CD8-positive, alpha-beta memory T cell (primary cell): ENCODE measurements around the gene SLC25A10. TPM values are rescaled to one million over a fixed set of nuclear protein-coding genes. Genes with fewer than 3 reads are reported as not detected.

ENCODE experiments used
- CTCF ChIA-PET: fragments of 350-600 bp; sonication (Branson Sonifier 250); formaldehyde crosslinking; loops from one replicate; lab custom pipeline; 2021; ENCODE audit warnings: antibody characterized with exemption; lab: Charles Lee
- POLR2A ChIA-PET: fragments of 350-600 bp; sonication (Branson Sonifier 250); formaldehyde crosslinking; loops from one replicate; lab custom pipeline; 2021; ENCODE audit warnings: antibody characterized with exemption; lab: Charles Lee
- DNase-seq, 5 donors: peaks; one replicate each; pipeline versions ENCODE4 v3.0.0 to v3.0.0-alpha.2; 2020 to 2022; ENCODE audit warnings: mixed read lengths in 1 of 5
- H3K27ac ChIP-seq: one replicate; pipeline ENCODE4 v1.7.0; 2013; ENCODE audit warnings: low read depth, mild to moderate bottlenecking, low read length, moderate library complexity
- H3K27me3 ChIP-seq: 2 replicates; pipeline ENCODE4 v1.7.0; 2013; ENCODE audit warnings: low read length, mild to moderate bottlenecking; ENCODE audit not compliant: insufficient read depth, poor library complexity, severe bottlenecking
- H3K36me3 ChIP-seq: 2 replicates; pipeline ENCODE4 v1.7.0; 2013; ENCODE audit warnings: mild to moderate bottlenecking, low read length, moderate library complexity; ENCODE audit not compliant: insufficient read depth
- H3K4me1 ChIP-seq: 2 replicates; pipeline ENCODE4 v1.7.0; 2013; ENCODE audit warnings: mild to moderate bottlenecking, low read length, moderate library complexity; ENCODE audit not compliant: insufficient read depth
- H3K4me3 ChIP-seq: 2 replicates; pipeline ENCODE4 v1.7.0; 2013; ENCODE audit warnings: mild to moderate bottlenecking, low read length
- H3K9me3 ChIP-seq: 2 replicates; pipeline ENCODE4 v1.7.0; 2013; ENCODE audit warnings: mild to moderate bottlenecking, low read length
- H3K27ac Mint-ChIP-seq, 8 donors: one replicate each; pipeline ENCODE4 v1.8.0; 2020 to 2021; ENCODE audit warnings: mixed read lengths in 8 of 8, mild to moderate bottlenecking in 6 of 8, inconsistent platforms in 3 of 8, moderate library complexity in 3 of 8
- H3K27me3 Mint-ChIP-seq, 2 donors: one replicate each; pipeline ENCODE4 v1.8.0; 2020 to 2021; ENCODE audit warnings: mixed read lengths in 2 of 2, mild to moderate bottlenecking in 1 of 2, moderate library complexity in 1 of 2
- H3K36me3 Mint-ChIP-seq, 3 donors: one replicate each; pipeline ENCODE4 v1.8.0; 2020 to 2021; ENCODE audit warnings: mixed read lengths in 3 of 3, inconsistent platforms in 1 of 3, mild to moderate bottlenecking in 1 of 3
- H3K4me1 Mint-ChIP-seq, 3 donors: one replicate each; pipeline ENCODE4 v1.8.0; 2020 to 2021; ENCODE audit warnings: mixed read lengths in 3 of 3, inconsistent platforms in 1 of 3, mild to moderate bottlenecking in 1 of 3
- H3K4me3 Mint-ChIP-seq, 7 donors: one replicate each; pipeline ENCODE4 v1.8.0; 2020 to 2021; ENCODE audit warnings: mixed read lengths in 7 of 7, mild to moderate bottlenecking in 6 of 7, moderate library complexity in 4 of 7, inconsistent platforms in 2 of 7
- H3K9me3 Mint-ChIP-seq, 5 donors: one replicate each; pipeline ENCODE4 v1.8.0; 2020 to 2022; ENCODE audit warnings: mixed read lengths in 5 of 5, mild to moderate bottlenecking in 3 of 5, moderate library complexity in 2 of 5, inconsistent platforms in 1 of 5
- polyA plus RNA-seq: library from polyadenylated mRNA; unstranded; fragments of 300-500 nt; fragmentation: Illumina TruSeq; gene quantifications from one replicate; pipeline ENCODE4 v1.2.3, GENCODE V29; 2021
- total RNA-seq, 2 experiments: library from RNA; stranded (reverse); gene quantifications; one replicate each; pipeline ENCODE4 v1.2.3, GENCODE V29; 2021

The SLC25A10 gene
- total and polyA plus RNA-seq, 3 experiments from 2014 or later = 4.9 to 34.7 (median 34.1) TPM

GRCh38 chr17:81702934-81703746 is 8.9 kb upstream of the SLC25A10 start, which contains the start of gene MRPL12:
Gene MRPL12 (plus strand): TSS chr17:81703367. CDS start chr17:81703502, 135 bp downstream.
- H3K4me3 Mint-ChIP-seq = peak within 1 kb of the TSS; percentile 85 to 99 (median 90)
- peaks cover 31% of the 10 kb centered on the region for H3K4me1 ChIP-seq
- no peaks in the 10 kb centered on the region for H3K27me3 Mint-ChIP-seq
- peaks cover 19 to 41% (median 23%) of the 10 kb centered on the region in 3 donors for H3K4me1 Mint-ChIP-seq
- H3K36me3 Mint-ChIP-seq = peaks cover 0 to 57% (median 4%) of the 10 kb centered on the region in 3 donors
- H3K9me3 Mint-ChIP-seq = no peaks in the 10 kb centered on the region
- H3K27ac Mint-ChIP-seq = peak within 1 kb of the TSS; percentile 94 to 98 (median 96)
- H3K27ac ChIP-seq = peak within 1 kb of the TSS; percentile 91
- peak within 1 kb of the TSS; percentile 63 for H3K4me3 ChIP-seq
- peaks cover 11% of the 10 kb centered on the region for H3K36me3 ChIP-seq
- H3K27me3 ChIP-seq = no peaks in the 10 kb centered on the region
- ChIA-PET POLR2A (interaction anchor here (1.0 to 2.8 kb wide), 8 partner anchors 8 to 320 kb away, joined by 3 to 38 read pairs (median 4); partner anchors contain the start of genes ARHGDIA, ARL16, CENPX and HGS), CTCF (interaction anchor here (1.4 to 2.2 kb wide), 2 partner anchors 19 to 335 kb away, joined by 3 to 12 read pairs; partner anchors contain the start of genes ARL16, DCXR and HGS)
- H3K9me3 ChIP-seq = no peaks in the 10 kb centered on the region
- DNase-seq = peak; percentile 84 to 92 (median 85)

GRCh38 chr17:81703747-81704654 is 8.1 kb upstream of the SLC25A10 start:
- Mint-ChIP-seq H3K4me1 (peaks cover 19 to 38% (median 23%) of the 10 kb centered on the region in 3 donors), H3K4me3 (peak overlapping the region; percentile 73 to 90 (median 83))
- H3K27me3 ChIP-seq = no peaks in the 10 kb centered on the region

GRCh38 chr17:81705518-81706231 is 6.4 kb upstream of the SLC25A10 start:
- H3K9me3 Mint-ChIP-seq = no peaks in the 10 kb centered on the region
- H3K4me3 Mint-ChIP-seq = peak overlapping the region in 6 of 7 donors; percentile 8 to 54 (median 36)
- peaks cover 37% of the 10 kb centered on the region for H3K4me1 ChIP-seq
- no peaks in the 10 kb centered on the region for H3K27me3 Mint-ChIP-seq
- H3K4me3 ChIP-seq = no peak overlapping the region
- H3K4me1 Mint-ChIP-seq = peaks cover 25 to 43% (median 26%) of the 10 kb centered on the region in 3 donors
- no peaks in the 10 kb centered on the region for H3K9me3 ChIP-seq
- DNase-seq = no peak
- H3K27ac ChIP-seq = no peak overlapping the region
- peaks cover 0 to 46% (median 4%) of the 10 kb centered on the region in 3 donors for H3K36me3 Mint-ChIP-seq
- peaks cover 11% of the 10 kb centered on the region for H3K36me3 ChIP-seq
- H3K27ac Mint-ChIP-seq = peak overlapping the region in 4 of 8 donors; percentile 8 to 69 (median 39)
- H3K27me3 ChIP-seq = no peaks in the 10 kb centered on the region
- ChIA-PET CTCF (no interaction called here), POLR2A (interaction anchor here (0.6 kb wide), 1 partner anchor 21 kb away, joined by 5 read pairs; no protein-coding TSS in a partner anchor)

More at GRCh38 chr17:81703747-81704654, 8.1 kb upstream of the SLC25A10 start:
- Mint-ChIP-seq H3K9me3 (no peaks in the 10 kb centered on the region), H3K36me3 (peaks cover 0 to 50% (median 4%) of the 10 kb centered on the region in 3 donors), H3K27ac (peak overlapping the region; percentile 77 to 96 (median 90)), H3K27me3 (no peaks in the 10 kb centered on the region)
- peak in 1 of 5 donors; percentile 28 for DNase-seq
- H3K27ac ChIP-seq = peak overlapping the region; percentile 91
- CTCF ChIA-PET = interaction anchor here (2.2 kb wide), 1 partner anchor 19 kb away, joined by 12 read pairs; the partner anchor contains the start of genes ARL16 and HGS
- peaks cover 11% of the 10 kb centered on the region for H3K36me3 ChIP-seq
- H3K4me3 ChIP-seq = peak overlapping the region; percentile 63
- peaks cover 31% of the 10 kb centered on the region for H3K4me1 ChIP-seq
- H3K9me3 ChIP-seq = no peaks in the 10 kb centered on the region
- POLR2A ChIA-PET = interaction anchor here (1.0 to 2.8 kb wide), 5 partner anchors 7 to 319 kb away, joined by 3 to 38 read pairs (median 4); partner anchors contain the start of genes ARHGDIA, ARL16, CENPX and HGS

GRCh38 chr17:81706232-81706611 is 5.9 kb upstream of the SLC25A10 start:
- ChIA-PET POLR2A (no interaction called here), CTCF (no interaction called here)
- H3K4me3 Mint-ChIP-seq = peak overlapping the region in 4 of 7 donors; percentile 1 to 54 (median 18)
- H3K4me3 ChIP-seq = no peak overlapping the region
- no peaks in the 10 kb centered on the region for H3K27me3 Mint-ChIP-seq
- H3K9me3 Mint-ChIP-seq = no peaks in the 10 kb centered on the region
- peaks cover 0 to 41% (median 4%) of the 10 kb centered on the region in 3 donors for H3K36me3 Mint-ChIP-seq
- peaks cover 37% of the 10 kb centered on the region for H3K4me1 ChIP-seq
- no peak overlapping the region for H3K27ac ChIP-seq
- peaks cover 11% of the 10 kb centered on the region for H3K36me3 ChIP-seq
- peaks cover 24 to 43% (median 30%) of the 10 kb centered on the region in 3 donors for H3K4me1 Mint-ChIP-seq
- H3K27me3 ChIP-seq = no peaks in the 10 kb centered on the region
- DNase-seq = no peak
- H3K9me3 ChIP-seq = no peaks in the 10 kb centered on the region
- H3K27ac Mint-ChIP-seq = peak overlapping the region in 1 of 8 donors; percentile 69

- H3K4me1 Mint-ChIP-seq = peaks cover 22 to 40% (median 30%) of the 10 kb centered on the region in 3 donors
- Histone ChIP-seq H3K9me3 (no peaks in the 10 kb centered on the region), H3K27ac (no peak overlapping the region), H3K4me1 (peaks cover 35% of the 10 kb centered on the region), H3K4me3 (no peak overlapping the region), H3K27me3 (no peaks in the 10 kb centered on the region), H3K36me3 (peaks cover 11% of the 10 kb centered on the region)
- H3K27me3 Mint-ChIP-seq = no peaks in the 10 kb centered on the region
- peak in 1 of 5 donors; percentile 44 for DNase-seq
- no peaks in the 10 kb centered on the region for H3K9me3 Mint-ChIP-seq
- CTCF ChIA-PET = no interaction called here
- POLR2A ChIA-PET = interaction anchor here (0.6 to 1.3 kb wide), 2 partner anchors 23 to 68 kb away, joined by 3 read pairs; partner anchors contain the start of genes ARL16 and HGS
- peak overlapping the region in 2 of 7 donors; percentile 13 to 54 for H3K4me3 Mint-ChIP-seq
- H3K27ac Mint-ChIP-seq = peak overlapping the region in 2 of 8 donors; percentile 19 to 69
- H3K36me3 Mint-ChIP-seq = peaks cover 0 to 35% (median 4%) of the 10 kb centered on the region in 3 donors
These were observed 5.1 kb upstream of the SLC25A10 start for GRCh38 chr17:81706757-81707624.

GRCh38 chr17:81707725-81708646 is 4.1 kb upstream of the SLC25A10 start:
- no peak overlapping the region for H3K4me3 Mint-ChIP-seq
- POLR2A ChIA-PET = interaction anchor here (1.3 kb wide), 1 partner anchor 24 kb away, joined by 3 read pairs; the partner anchor contains the start of genes ARL16 and HGS
- H3K27me3 Mint-ChIP-seq = no peaks in the 10 kb centered on the region
- no peaks in the 10 kb centered on the region for H3K9me3 ChIP-seq
- H3K27me3 ChIP-seq = no peaks in the 10 kb centered on the region
- peaks cover 16 to 36% (median 26%) of the 10 kb centered on the region in 3 donors for H3K4me1 Mint-ChIP-seq
- no peak overlapping the region for H3K27ac ChIP-seq
- H3K36me3 Mint-ChIP-seq = peaks cover 0 to 31% (median 4%) of the 10 kb centered on the region in 3 donors
- no peaks in the 10 kb centered on the region for H3K9me3 Mint-ChIP-seq
- CTCF ChIA-PET = no interaction called here
- H3K27ac Mint-ChIP-seq = no peak overlapping the region
- H3K4me1 ChIP-seq = peaks cover 32% of the 10 kb centered on the region
- H3K36me3 ChIP-seq = peaks cover 11% of the 10 kb centered on the region
- H3K4me3 ChIP-seq = no peak overlapping the region
- peak in 1 of 5 donors; percentile 46 for DNase-seq
